ENCODE results near the gene NXPE3.
"Not testable (repeated sequence)": the region's sequence is repeated elsewhere in the genome, so short reads cannot be mapped to it uniquely, and the experiment has no call there.

Gene NXPE3

GRCh38 chr3:101851072-101851770 lies 72.2 kb downstream of the NXPE3 start:
- no peak for DNase-seq (ENCODE audit: low read depth in 1 of 2, low spot score in 1 of 2)

GRCh38 chr3:101851850-101852714 lies 73.1 kb downstream of the NXPE3 start:
- DNase-seq (ENCODE audit: low read depth in 1 of 2, low spot score in 1 of 2): no peak

- no peak for DNase-seq (ENCODE audit: low read depth in 1 of 2, low spot score in 1 of 2)
Observed at GRCh38 chr3:101852983-101853840, 74.2 kb downstream of the NXPE3 start.

- DNase-seq (ENCODE audit: low read depth in 1 of 2, low spot score in 1 of 2): no peak
Observed at GRCh38 chr3:101853982-101854381, 75.0 kb downstream of the NXPE3 start.

- no peak for DNase-seq (ENCODE audit: low read depth in 1 of 2, low spot score in 1 of 2)
Observed at GRCh38 chr3:101854608-101855304, 75.7 kb downstream of the NXPE3 start.

- DNase-seq (ENCODE audit: low read depth in 1 of 2, low spot score in 1 of 2): no peak
Observed at GRCh38 chr3:101857301-101857741, 78.3 kb downstream of the NXPE3 start.

GRCh38 chr3:101858464-101859030 lies 79.5 kb downstream of the NXPE3 start:
- DNase-seq (ENCODE audit: low read depth in 1 of 2, low spot score in 1 of 2): no peak

GRCh38 chr3:101859882-101860448 lies 81.0 kb downstream of the NXPE3 start:
- no peak for DNase-seq (ENCODE audit: low read depth in 1 of 2, low spot score in 1 of 2)

GRCh38 chr3:101861212-101861788 lies 82.3 kb downstream of the NXPE3 start:
- no peak for DNase-seq (ENCODE audit: low read depth in 1 of 2, low spot score in 1 of 2)

- no peak for DNase-seq (ENCODE audit: low read depth in 1 of 2, low spot score in 1 of 2)
Observed at GRCh38 chr3:101861789-101862415, 82.9 kb downstream of the NXPE3 start.

- DNase-seq (ENCODE audit: low read depth in 1 of 2, low spot score in 1 of 2): no peak
Observed at GRCh38 chr3:101862416-101863165, 83.6 kb downstream of the NXPE3 start.

- DNase-seq (ENCODE audit: low read depth in 1 of 2, low spot score in 1 of 2): not testable (repeated sequence)
Observed at GRCh38 chr3:101864926-101865325, 85.9 kb downstream of the NXPE3 start.

- no peak for DNase-seq (ENCODE audit: low read depth in 1 of 2, low spot score in 1 of 2)
Observed at GRCh38 chr3:101865751-101866509, 86.9 kb downstream of the NXPE3 start.

- DNase-seq (ENCODE audit: low read depth in 1 of 2, low spot score in 1 of 2): no peak
Observed at GRCh38 chr3:101867511-101867910, 88.5 kb downstream of the NXPE3 start.

GRCh38 chr3:101867996-101868395 lies 89.0 kb downstream of the NXPE3 start:
- no peak for DNase-seq (ENCODE audit: low read depth in 1 of 2, low spot score in 1 of 2)

GRCh38 chr3:101868534-101869464 lies 89.8 kb downstream of the NXPE3 start:
- DNase-seq (ENCODE audit: low read depth in 1 of 2, low spot score in 1 of 2): no peak

GRCh38 chr3:101870138-101870537 lies 91.1 kb downstream of the NXPE3 start:
- no peak for DNase-seq (ENCODE audit: low read depth in 1 of 2, low spot score in 1 of 2)
